Measurements from ENCODE around the gene C1orf52.

DNA sequence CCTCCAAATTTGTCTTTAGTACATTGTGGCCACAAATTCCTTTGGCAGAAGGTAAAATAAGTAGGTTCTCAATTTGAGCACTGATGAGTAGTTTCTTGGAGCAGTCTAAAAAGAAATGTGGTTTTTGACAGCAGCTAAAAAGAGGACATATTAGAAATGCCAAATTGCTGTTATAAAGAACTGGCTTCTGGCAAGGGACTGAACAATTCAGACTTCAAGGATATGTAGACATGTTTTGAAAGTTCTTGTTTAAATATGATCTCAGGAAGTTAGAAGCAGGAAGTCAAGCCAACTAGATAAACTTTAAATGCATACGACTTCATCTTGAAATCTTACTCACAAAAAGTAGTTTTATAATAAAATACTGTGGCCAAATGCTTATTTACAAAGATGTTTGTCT, 18.8 kb downstream of the C1orf52 start:
- TF ChIP-seq POLR2AphosphoS5 (IDR thresholded peaks at IDR 0.05): no peak
- TF ChIP-seq, protein P1, sequence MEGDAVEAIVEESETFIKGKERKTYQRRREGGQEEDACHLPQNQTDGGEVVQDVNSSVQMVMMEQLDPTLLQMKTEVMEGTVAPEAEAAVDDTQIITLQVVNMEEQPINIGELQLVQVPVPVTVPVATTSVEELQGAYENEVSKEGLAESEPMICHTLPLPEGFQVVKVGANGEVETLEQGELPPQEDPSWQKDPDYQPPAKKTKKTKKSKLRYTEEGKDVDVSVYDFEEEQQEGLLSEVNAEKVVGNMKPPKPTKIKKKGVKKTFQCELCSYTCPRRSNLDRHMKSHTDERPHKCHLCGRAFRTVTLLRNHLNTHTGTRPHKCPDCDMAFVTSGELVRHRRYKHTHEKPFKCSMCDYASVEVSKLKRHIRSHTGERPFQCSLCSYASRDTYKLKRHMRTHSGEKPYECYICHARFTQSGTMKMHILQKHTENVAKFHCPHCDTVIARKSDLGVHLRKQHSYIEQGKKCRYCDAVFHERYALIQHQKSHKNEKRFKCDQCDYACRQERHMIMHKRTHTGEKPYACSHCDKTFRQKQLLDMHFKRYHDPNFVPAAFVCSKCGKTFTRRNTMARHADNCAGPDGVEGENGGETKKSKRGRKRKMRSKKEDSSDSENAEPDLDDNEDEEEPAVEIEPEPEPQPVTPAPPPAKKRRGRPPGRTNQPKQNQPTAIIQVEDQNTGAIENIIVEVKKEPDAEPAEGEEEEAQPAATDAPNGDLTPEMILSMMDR (IDR thresholded peaks at IDR 0.05): no peak
